Measurements from ENCODE around the gene TCN2.
A peak's percentile ranks its signal among the peaks of the same experiment; 100 is the strongest.
"Not testable (repeated sequence)": the region's sequence is repeated elsewhere in the genome, so short reads cannot be mapped to it uniquely, and the experiment has no call there.

TCN2 gene

GRCh38 chr22:30575859-30576258 is 31.1 kb upstream of the TCN2 start:
- no peak for DNase-seq (ENCODE audit: low read depth, low spot score)

DNA sequence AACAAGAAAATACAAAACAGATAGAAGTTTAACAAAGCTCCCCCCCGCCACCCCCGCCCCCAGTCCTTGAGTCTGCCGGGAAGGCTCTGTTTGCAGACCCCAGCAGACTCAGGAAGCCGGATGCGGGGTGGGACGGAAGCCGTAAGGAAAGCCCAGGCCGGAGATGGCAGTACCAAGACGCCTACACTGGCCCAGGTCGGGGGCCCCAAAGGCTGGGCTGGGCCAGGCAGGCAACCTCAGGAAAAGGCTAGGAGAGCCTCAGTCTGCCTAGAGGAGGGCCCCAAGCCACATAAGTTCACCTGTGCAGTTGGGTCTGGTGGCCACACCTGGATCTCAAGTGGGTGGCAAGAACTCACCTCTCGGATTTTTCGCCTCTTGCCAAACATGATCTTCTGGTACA is 28.5 kb upstream of the TCN2 start:
- DNase-seq (ENCODE audit: low read depth, low spot score), result no peak

DNA sequence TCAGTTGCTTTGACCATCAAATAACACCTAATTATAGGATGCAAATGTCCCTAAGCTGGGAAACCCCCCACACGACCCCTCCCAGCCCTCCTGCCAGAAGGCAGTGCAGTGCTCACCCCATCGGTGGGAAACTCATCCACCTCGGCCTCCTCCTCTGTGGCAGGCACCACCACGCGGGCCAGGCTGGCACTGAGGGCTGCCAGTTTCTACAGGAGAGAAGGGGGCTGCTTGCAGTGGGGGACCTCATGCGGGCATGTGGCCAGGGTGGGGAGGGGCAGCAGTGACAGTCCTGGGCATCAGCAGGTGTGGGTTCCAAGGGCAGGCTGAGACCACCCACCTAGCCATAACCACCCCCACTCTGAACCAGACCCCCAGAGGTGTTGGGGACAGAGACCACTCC is 26.1 kb upstream of the TCN2 start:
- DNase-seq (ENCODE audit: low read depth, low spot score), result no peak

DNA sequence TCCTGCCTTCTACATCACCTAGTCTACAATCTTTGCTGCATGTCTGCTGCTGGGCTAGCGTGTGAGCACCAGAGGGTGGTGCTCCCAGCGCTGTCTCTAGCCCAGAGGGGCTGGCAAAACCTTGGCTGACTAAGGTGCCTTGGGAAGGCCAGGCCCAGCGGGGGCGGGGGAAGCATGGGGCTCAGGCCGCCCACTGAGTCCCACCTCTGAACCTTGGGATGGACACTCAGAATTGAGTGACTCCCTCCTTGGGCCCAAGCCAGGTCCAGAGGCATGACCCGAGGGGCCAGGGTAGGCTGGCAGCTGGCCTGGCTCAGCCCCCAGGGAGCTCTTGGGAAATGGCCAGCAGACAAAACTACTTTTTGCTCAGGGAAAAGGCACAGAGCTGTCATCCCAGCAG is 24.9 kb upstream of the TCN2 start:
- no peak for DNase-seq (ENCODE audit: low read depth, low spot score)

- DNase-seq (ENCODE audit: low read depth, low spot score), result peak; percentile 47
Measured at GRCh38 chr22:30582788-30583545, 24.0 kb upstream of the TCN2 start.

GRCh38 chr22:30584441-30584840 is 22.5 kb upstream of the TCN2 start:
- no peak for DNase-seq (ENCODE audit: low read depth, low spot score)

DNA sequence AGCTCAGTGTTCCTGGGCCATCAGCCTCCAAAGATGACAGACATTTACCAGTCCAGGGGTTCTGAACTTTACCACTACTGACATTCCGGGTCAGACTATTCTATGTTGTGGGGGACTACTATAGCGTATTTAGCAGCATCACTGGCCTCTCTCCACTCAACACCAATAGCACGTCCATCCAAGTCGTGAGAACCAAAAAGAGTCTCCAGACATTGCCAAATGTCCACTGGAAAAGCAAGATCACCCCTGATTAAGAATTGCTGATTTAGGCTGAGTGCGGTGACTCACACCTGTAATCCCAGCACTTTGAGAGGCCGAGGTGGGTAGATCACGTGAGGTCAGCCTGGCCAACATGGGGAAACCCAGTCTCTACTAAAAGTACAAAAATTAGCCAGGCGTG is 20.6 kb upstream of the TCN2 start:
- no peak for DNase-seq (ENCODE audit: low read depth, low spot score)

DNA sequence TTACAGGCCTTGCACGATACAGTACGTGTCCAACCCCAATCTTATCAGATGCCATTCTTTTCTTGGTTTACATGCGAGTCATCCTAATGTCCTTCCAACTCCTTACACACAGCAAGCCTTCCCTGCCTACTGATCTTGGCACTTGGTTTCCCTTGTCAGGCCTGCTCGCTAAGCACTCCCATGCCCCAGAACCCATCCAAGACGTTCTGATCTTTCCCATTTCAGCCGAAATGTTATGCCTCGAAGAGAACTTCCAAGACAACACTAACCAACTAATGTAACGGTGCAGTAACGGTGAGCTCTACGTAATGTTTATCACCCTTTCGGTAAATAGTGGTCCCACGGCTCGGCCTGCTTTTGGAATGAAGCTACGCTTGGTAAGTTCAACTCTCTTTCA is 15.8 kb upstream of the TCN2 start:
- no peak for DNase-seq (ENCODE audit: low read depth, low spot score)

DNA sequence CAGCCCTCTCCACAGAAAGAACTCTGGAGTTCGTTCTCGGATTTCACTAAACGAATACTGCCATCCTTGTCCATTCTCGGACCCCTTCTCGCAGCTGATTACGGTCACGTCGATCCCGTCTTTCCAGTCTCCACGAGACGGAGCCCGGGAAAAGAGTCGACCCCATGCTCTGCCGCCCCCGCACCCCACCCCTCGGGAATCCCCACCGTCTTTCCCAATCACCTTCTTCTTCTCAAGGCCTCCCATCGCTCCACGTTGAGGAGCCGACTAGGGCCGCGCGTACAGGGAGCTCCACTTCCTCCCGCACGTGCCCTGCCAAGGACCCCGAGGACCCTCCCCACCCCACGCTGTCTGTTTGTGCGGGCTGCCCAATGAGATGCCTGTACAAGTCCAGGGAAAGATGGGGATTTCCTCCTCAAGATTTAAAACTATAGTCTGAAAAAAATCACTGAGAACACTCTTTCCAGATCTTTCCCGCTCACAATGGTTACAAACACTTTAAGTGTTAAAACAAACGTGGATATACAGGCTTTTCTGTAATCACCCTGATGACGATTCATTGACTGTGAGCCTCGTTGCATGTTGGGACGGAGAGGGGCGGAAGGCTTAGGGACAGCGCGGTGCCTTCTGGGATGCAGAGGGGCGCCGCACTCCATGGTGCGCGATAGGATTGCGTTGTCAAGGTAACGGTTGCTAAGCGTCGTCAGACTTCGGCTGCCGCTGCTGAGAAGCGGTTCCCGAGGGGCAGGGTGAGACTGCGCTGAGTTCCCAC is 15.2 kb upstream of the TCN2 start, which contains the start of gene PES1:
TSS of gene PES1 (minus strand) at position 323 of the 772 bp plus-strand sequence. CDS start at position 246, 77 bp downstream.
- peak; percentile 99 for DNase-seq (ENCODE audit: low read depth, low spot score)

- not testable (repeated sequence) for DNase-seq (ENCODE audit: low read depth, low spot score)
Measured at GRCh38 chr22:30592360-30592713, 14.6 kb upstream of the TCN2 start.

DNA sequence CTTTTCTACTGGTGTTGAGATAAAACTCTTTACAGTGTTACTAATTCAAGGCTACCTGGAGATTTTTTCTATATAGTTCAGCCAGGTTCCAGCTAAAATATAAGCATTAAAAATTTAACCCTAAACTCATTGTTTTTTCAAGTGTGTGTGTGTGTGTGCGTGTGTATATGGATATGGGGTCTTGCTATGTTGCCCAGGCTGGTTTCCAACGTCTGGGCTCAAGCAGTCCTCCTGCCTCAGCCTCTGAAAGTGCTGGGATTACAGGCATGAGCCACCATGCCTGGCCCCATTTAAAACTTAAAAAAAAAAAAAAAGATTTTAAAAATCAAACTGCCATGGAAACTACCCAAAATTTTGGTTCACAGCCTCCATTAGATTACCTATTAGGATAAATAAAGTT is 10.8 kb upstream of the TCN2 start:
- no peak for DNase-seq (ENCODE audit: low read depth, low spot score)

DNA sequence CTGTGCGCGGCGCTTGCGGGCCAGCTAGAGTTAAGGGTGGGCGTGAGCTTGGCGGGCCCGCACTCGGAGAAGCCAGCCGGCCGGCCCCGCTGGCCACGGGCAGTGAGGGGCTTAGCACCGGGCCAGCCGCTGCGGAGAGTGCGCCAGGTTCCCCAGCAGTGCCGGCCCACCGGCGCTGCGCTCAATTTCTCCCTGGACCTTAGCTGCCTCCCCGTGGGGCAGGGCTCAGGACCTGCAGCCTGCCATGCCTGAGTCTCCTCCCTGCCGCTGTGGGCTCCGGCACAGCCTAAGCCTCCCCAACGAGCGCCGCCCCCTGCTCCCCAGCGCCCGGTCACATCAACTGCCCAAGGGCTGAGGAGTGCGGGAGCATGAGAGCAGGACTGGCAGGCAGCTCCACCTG is 10.1 kb upstream of the TCN2 start:
- peak; percentile 16 for DNase-seq (ENCODE audit: low read depth, low spot score)

GRCh38 chr22:30598986-30599385 is 8.0 kb upstream of the TCN2 start:
- DNase-seq (ENCODE audit: low read depth, low spot score), result no peak

- DNase-seq (ENCODE audit: low read depth, low spot score), result no peak
Measured at GRCh38 chr22:30600921-30601320, 6.1 kb upstream of the TCN2 start.

DNA sequence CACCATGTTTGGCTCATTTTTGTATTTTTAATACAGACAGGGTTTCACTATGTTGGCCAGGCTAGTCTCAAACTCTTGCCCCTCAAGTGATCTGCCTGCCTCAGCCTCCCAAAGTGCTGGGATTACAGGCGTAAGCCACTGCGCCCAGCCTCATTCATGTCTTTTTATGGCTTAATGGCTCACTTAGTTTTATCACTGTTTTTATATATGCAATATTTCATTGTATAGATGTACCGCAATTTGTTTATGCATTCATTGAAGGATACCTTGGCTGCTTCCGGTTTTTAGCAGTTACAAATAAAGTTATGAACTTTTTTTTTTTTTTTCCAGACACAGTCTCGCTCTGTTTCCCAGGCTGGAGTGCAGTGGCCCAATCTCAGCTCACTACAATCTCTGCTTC is 5.5 kb upstream of the TCN2 start:
- DNase-seq (ENCODE audit: low read depth, low spot score), result no peak

DNA sequence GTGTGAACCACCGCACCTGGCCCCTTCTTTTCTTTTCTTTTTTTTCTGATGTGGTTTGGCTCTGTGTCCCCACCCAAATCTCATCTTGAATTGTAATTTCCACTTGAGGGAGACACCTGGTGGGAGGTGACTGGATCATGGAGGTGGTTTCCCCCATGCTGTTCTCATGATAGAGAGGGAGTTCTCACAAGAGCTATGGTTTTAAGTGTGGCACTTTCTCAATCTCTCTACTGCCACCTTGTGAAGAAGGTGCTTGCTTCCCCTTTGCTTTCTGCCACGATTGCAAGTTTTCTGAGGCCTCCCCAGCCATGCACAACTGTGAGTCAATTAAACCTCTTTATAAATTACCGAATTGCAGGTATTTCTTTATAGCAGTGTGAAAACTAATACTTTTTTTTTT is 4.9 kb upstream of the TCN2 start:
- DNase-seq (ENCODE audit: low read depth, low spot score), result peak; percentile 53

DNA sequence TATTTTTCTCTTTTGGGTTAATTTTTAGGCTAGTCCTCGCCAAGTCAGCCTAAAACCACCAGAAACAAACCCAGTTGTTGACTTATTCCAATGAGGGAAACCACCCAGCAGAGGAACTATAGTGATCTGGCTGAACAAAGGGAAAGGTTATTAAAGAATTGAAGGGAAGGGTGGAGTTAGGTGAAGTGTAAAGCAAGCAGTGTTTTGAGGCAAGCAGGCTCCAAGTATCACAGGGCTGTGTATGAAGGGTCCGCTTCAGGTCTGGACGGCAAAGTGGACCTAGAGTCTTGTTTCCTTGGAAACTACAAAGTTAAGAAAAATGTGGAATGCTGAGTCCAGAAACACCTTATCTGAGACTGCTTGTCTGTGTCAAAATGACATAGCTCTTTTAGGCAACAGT is 3.2 kb upstream of the TCN2 start:
- DNase-seq (ENCODE audit: low read depth, low spot score), result no peak

- no peak for DNase-seq (ENCODE audit: low read depth, low spot score)
Measured at GRCh38 chr22:30604723-30605122, 2.3 kb upstream of the TCN2 start.

DNA sequence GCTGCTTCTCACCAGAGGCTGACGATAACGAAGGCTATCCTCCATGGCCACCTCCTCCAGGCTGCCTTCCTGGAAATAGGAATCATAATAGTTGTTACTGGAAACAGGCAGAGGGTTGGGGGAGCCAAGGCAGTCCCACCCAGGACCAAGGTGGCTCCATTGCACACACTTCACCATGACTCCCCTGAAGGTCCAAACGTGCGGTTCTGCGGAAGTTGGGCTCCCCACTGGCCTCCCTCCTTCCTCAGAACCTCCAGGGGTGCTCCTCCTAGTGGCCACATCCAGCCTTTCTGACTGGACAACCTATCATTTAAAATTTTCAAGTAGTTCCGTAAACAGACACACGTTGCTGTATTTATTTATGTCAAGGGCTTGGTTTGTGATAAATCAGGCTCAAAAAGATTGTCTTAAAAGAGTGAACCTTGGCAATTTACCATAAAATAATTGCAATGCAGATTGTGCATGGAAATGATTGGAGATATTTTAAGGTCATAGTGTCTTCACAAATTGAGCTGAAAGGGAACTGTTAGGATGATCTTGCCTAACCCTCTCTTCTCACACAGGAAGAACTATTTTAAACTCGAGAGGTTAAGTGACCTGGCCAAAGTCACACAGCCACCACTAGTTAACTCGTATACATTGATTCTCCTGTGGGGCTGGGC is 1.4 kb upstream of the TCN2 start:
- peak; percentile 56 for DNase-seq (ENCODE audit: low read depth, low spot score)

- DNase-seq (ENCODE audit: low read depth, low spot score), result no peak
Measured at GRCh38 chr22:30607300-30607930, 441 bp downstream of the TCN2 start.

DNA sequence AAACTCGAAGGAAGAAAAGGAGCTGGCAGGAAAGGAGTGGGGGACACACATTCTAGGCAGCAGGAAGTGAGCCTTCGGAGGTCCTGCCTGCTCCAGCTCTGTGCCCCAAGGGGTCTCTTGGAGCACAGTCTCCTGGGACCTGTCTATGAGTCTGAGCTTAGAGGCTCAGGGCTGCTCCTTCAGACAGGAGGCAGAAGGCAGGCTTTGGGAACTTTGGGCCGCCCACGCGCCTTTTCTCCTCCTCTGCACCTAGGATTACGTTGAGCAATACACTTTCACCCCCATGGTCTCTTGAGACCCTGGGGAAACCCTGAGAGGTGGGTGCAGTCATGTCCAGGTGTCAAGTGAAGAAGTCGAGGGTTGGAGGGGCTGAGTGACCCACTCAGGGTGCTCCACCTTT is 965 bp downstream of the TCN2 start:
- DNase-seq (ENCODE audit: low read depth, low spot score), result peak; percentile 17
